GM19467 (cell line): ENCODE measurements around the gene RGCC.

Experiments
- ATAC-seq: cut with Tn5 transposase; IDR thresholded peaks from one replicate; pipeline ENCODE4 v1.9.1; 2021; ENCODE audit warnings: mild to moderate bottlenecking, moderate library complexity; ENCODE audit not compliant: unreplicated experiment

Gene RGCC

GRCh38 chr13:41452462-41452861 lies 4.9 kb upstream of the RGCC start:
- no peak for ATAC-seq

GRCh38 chr13:41453620-41454019 lies 3.7 kb upstream of the RGCC start:
- no peak for ATAC-seq

GRCh38 chr13:41454170-41454569 lies 3.2 kb upstream of the RGCC start:
- ATAC-seq, result no peak

GRCh38 chr13:41455725-41456419 lies 1.5 kb upstream of the RGCC start:
- ATAC-seq, result no peak

DNA sequence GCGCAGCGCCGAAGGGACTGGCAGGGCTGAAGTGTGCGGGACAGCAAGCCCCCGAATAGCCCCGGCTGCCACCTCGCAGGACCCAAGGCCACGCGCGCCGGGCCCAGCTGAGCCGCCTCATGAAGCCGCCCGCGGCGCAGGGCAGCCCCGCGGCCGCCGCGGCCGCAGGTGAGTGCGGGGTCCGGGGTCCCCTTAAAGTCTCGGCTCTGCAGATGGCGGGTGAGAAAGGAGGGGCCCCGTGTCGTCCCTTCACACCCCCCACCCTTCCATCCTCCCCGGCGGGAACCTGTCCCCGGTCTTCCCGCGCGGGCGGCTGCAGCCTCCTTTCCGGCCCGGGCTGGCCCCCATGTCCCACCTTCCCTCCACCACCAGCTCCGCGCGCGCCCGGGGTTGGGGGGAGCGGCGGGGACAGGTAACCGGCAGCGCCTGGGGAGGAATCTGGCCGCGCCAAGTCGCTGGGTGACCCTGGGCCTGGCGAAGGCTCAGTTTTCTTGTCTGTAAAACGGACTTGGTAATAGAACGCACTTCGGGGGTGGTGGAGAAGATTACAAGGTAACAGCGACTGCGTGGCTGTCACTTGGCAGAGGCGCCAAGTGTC lies 338 bp downstream of the RGCC start:
- ATAC-seq, result peak; percentile 26

- no peak for ATAC-seq
Measured at GRCh38 chr13:41458187-41458760, 924 bp downstream of the RGCC start.

- no peak for ATAC-seq
Measured at GRCh38 chr13:41458761-41459431, 1.5 kb downstream of the RGCC start.

DNA sequence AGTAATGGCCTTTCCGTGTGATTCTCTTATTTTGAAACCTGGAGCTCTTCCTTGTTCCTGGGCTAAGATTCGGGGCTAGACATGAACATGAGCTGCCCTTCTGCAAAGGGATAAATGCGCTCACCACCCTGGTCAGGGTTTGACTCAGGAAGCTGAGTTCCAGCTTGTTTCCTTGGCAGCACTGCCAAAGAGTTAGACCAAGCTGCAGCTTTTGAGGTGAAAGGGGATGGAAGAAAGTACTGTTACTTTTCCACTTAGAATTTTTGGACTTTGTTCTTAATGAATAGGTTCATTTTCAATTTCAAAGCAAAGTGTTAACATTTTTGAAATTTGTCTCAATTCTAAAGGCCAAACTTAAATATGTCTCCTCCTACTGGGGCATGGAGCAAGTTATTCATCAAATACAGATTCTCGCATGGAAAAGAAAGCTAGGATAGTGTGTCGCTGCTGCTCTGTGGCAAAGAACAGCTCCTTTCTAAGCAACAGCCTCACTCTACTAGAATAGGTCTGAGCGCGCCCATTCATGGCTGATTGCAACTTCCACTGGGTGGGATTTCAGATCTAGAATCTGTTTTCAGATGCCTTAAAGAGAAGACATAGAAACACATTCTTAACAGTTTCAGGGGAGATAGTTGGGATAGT lies 2.2 kb downstream of the RGCC start:
- ATAC-seq, result no peak

DNA sequence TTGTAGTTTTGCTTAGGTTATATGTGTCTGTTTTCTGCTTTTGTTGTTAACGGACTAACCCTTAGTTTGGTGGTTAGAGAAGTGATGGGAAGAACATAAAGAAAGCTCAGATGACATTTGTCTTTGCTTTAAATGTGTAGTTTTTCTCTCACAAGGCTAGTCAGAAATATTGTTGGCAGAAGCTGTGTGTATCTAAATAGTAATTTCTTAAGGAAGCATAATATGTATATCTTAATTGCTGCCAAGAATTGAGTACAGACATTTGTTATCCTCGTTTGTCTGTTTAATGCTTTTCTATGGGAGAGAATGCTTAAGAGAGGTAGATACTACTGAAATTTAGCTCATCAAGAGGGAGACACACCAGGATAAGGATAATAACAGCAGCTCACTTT lies 2.7 kb downstream of the RGCC start:
- no peak for ATAC-seq

DNA sequence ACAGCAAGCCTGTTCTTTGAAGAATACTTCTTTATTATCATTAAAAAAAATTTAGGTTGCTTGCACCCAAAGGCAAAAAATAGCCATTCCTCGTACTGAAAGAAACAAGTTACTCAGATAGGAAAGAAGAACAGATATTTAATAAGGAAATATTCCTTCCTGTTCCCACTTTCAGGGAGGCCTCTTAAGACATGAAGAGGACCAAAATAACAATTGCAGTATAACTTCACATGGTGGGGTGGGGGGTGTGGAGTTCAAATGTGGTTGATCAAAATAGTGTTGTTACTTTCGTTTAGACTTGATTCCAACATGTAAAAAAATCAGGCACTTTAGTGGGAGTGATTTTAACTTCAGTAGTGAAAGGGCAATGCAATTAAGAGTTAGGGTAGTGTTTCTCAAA lies 3.6 kb downstream of the RGCC start:
- ATAC-seq, result no peak

DNA sequence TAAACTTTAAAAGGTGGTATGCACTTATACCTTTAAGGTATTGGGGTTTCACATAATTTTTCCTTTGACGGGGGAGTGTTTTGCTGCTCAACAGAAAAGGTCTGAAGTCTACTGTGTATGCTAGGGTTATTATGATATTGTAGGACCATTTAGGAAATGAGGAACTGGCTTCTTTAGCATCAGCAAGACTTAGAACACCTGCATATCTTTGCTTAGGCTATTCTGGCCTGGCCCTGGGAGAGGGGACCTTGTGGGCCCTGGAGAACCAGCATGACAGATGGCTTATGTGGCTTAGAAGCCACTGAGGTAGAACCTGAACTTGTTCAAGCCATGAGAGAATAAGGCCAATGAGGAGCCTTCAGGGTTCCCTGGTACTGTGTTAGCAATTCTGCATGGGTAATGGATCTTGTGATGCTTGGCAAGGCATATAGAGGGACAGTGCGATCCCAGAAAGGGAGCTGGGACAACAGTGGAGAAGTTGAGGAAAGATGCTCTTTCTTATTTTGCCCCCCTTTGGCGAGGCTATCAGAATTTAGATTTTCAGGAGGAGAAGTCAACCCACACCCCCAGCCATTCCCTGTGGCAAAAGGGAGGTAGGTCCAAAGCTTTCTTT lies 4.3 kb downstream of the RGCC start:
- no peak for ATAC-seq

- ATAC-seq, result no peak
Measured at GRCh38 chr13:41462427-41462826, 5.1 kb downstream of the RGCC start.

DNA sequence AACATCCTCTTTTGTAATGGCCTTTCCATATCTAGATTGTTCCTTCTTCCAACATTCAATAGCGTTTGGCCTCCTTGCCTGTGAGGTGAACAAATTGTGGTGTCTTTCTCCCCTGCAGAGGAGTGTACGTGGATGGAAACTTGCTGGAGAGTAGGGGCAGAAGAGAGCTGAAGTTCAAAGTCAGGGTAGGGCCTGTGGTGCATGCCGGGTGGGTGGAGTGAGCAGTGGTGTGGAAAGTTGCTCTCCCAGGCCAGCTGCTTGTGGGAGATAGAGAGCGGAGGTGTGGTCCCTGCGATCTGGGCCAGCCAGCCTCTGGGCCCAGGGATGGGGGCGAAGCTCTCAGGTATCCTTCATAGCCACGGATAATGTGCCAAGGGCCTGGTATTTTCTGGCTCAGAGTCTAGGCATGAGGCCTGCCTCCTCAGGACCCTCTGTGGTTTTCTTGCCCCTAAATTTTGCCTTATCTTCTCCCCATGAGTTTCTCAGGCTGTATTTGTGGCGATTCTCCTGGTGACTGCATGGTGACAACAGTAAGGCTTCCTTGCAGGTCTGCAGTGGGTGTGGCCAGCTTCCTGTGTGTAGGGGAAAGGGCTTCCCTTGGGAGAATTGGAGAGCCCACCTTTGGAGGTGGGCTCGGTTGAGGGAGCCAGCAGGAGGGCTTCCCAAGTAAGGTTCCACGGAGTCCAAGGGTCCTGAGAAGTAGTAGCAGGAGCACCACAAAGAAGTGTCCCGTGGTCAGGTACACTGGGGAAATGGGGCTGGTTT lies 6.7 kb downstream of the RGCC start:
- no peak for ATAC-seq

GRCh38 chr13:41465241-41465847 lies 8.0 kb downstream of the RGCC start:
- ATAC-seq, result peak; percentile 95

DNA sequence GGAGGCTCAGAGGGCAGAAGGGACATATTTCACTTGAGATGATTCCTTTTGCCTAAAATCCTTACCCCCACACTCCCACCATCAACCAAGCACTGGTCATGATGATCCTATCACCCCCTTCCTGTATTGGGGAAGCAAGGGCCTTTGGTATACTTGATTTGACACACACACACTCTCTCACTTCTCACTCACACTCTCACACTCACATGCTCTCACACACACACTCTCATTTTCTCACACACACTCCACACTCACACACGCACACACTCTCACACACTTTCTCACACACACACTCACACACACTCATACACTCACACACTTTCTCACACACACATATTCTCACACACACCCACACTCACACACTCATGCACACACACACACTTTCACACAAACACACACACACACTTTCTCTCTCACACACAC lies 8.6 kb downstream of the RGCC start:
- ATAC-seq, result no peak

DNA sequence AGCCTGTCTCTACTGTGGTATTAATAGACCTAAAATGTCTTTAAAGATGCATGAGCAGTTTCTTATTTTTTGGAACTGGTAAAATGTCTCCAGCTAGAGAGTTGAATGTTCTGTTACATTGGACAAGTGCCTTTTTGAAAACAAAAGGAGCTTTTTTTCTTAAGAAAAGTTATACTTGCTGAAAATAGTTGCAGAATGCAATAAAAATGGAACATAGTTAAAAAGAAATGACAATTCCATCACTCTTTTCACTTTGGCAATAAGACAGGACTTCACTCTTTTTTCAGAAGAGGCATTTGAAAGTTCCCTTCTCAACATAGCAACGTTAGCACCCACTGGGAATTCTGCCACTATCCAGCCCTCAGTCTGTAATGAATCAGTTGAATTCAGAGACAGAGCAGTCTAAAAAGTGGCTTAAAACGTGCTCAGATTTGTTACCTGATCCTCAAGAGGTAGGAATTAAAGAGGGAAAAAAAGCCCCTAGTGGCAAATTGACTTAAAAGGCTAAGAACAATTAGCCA lies 10.1 kb downstream of the RGCC start:
- ATAC-seq, result no peak

GRCh38 chr13:41468631-41469030 lies 11.3 kb downstream of the RGCC start:
- no peak for ATAC-seq

DNA sequence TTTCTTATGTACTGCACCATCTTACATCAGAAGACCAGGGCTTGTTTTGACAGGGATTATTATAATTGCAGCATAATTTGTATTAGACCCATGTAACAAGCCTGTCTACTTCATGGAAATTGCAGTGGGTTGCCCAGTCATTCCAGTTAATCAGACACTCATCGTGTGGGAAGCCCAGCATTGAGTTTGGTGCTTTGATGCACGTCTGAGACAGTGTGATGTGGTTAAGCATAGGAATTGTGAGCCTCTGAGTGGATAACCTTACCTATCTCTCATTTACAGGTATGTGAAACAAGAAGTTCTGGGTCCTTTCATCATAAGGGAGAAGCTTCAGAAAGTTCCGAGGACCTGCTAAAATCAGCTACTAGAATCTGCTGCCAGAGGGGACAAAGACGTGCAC lies 12.8 kb downstream of the RGCC start:
- no peak for ATAC-seq

DNA sequence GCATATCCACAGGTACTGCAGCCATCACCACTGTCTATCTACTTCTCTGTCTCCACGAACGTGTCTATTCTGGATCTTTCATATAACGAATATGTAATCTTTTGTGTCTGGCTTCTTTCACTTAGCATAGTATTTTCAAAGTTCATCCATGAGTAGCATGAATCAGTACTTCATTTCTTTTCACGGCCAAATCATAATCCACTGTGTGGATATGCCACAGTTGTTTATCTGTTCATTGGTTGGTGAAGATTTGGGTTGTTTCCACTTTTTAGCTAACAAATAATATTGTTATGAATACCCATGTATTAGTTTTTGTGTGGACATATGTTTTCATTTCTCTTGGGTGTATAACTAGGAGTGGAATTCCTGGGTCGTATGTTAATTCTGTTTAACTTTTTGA lies 14.4 kb downstream of the RGCC start:
- no peak for ATAC-seq

GRCh38 chr13:41487222-41487621 lies 29.9 kb downstream of the RGCC start:
- no peak for ATAC-seq
